Stimulated activated CD8-positive, alpha-beta memory T cell treated with anti-CD3 and anti-CD28 coated beads, Interleukin-4, amount 100 ng/mL, for 48 hours (primary cell): Measurements from ENCODE around the gene MAPK8IP2.
A peak's percentile ranks its signal among the peaks of the same experiment; 100 is the strongest.

Experiments
- DNase-seq: peaks from one replicate; pipeline ENCODE4 v3.0.0-alpha.2; 2020

Gene MAPK8IP2

DNA sequence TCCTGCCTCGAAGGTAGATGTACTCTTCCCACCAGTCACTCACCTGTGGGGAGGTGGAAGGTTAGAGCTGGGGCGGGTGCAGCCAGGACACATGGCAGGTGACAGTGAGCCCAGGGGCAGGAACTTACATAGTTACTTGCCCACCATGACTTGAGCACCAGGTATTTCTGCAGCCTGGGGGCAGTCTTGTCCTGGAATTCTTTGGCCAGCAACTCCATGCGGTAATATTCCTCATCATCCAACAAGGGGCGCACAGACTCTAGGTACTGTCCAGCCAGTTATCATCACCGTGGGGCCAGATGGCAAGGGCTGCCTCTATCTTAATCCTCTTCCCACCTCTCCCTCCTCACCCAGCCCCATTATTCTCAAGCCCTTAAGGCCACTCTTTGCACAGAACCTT is 24.5 kb upstream of the MAPK8IP2 start:
- DNase-seq: no peak

- no peak for DNase-seq
Measured at GRCh38 chr22:50576806-50577696, 23.5 kb upstream of the MAPK8IP2 start.

GRCh38 chr22:50577697-50577986 is 23.0 kb upstream of the MAPK8IP2 start:
- no peak for DNase-seq

DNA sequence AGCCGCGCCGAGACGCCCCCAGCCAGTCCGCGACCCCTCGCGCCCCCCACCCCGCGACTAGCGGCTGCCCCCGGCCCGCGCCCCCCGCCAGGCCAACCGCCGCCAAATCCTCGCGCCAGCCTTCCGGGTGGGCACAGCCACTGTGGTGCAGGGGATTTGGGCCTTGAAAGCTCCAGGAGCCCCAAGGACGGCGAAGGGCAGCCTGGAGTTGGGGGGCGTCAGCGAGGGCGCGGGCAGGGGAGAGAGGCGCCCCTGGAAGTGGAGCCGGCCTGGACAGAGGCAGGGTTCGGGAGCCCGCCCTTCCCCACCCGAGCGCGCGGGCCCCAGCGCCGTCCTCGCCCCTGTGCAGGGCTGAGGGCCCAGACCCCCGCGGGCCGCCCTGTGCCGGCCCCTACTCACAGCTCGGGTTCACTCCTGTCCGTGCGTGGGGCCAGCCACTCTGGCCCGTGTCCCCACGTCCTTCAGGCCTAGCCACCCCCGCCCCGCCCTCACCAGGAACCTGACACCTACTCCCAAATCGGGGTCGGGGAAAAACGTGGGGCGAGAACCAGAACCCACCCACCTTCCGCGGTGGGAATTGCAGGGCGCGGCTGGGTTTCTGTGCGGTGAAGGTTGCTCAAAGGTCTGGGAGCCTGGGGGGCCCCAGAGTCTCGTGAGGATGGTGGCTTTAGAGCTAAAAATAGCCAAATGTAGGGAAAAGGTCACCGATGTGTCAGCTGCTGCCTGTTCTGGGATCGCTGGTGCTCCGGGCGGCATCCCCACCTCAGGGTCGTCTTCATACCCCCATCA is 22.4 kb upstream of the MAPK8IP2 start, which contains the start of gene CPT1B:
Gene CPT1B (minus strand): TSS at position 441 of the 789 bp plus-strand sequence. CDS start 512 bp downstream, outside the sequence.
- no peak for DNase-seq

DNA sequence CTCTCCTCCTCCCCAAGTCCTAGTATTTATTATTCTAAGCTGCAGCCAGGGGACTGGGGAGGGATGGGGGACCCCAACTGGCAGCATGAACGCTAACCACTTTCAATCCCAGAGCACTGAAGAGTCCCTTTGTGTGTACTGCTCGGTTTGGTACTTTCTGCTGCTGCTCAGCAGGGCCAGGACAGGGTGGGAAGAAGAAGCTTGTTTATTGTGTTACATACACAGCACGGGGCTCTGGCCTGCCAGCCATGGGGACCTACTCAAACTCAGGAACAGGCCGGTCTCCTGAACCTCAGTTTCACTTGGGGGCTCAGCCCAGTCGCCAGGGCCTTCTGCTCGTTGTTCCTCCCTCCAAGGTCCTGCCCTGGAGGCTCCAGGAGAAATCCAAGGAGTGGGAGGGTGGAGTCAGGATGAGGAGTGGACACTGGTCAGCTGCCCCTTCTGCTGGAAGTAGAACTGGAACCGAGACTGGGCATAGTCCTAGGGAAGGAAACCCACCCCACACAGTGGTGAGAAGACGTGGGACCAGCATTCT is 21.8 kb upstream of the MAPK8IP2 start:
- DNase-seq: no peak

- DNase-seq: no peak
Measured at GRCh38 chr22:50579752-50580151, 20.8 kb upstream of the MAPK8IP2 start.

GRCh38 chr22:50581031-50581949 is 19.3 kb upstream of the MAPK8IP2 start:
- DNase-seq: no peak

GRCh38 chr22:50581950-50582492 is 18.6 kb upstream of the MAPK8IP2 start:
- peak; percentile 58 for DNase-seq

DNA sequence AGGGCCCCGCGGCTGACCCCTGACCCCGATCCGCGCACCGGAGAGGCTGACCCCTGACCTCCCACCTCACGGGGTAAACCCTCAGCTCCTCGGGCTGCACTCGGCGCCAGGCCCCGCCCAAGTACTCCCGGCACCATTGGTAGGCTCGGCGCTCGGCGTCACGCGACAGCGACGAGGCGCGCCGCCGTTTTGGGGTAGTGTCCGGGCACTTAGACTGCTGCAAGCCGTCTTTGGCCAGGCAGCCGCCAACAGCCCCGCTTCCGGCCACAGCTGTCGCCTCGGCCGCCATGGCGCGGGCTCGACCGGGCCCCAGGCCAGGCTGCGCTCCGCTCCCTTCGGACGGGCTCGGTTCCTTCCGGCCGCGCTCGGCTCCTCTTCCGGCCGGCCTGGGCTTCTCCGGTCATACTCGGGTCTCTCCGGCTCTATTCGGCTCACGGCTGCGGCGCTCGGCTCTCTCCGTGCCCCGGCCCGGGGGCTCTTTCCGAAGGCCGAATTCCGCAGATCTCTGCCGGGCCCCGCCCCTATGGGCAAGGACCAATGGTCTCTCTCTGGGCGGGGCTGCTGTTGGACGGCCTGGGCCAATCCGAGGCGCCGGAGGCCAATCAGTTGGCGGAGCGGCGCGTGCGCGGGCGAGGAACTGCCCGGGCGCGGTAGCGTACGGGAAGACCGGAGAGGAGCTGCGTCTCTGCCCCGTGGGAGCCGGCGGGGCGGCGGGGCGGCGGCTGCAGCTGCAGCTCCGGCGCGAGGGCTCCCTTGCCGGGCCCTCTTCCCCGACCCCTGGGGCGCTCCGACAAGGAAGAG is 17.9 kb upstream of the MAPK8IP2 start, which contains the start of gene CHKB:
Gene CHKB (minus strand): TSS at position 357 of the 801 bp plus-strand sequence. CDS start 68 bp downstream, at position 289.
- peak; percentile 98 for DNase-seq

- no peak for DNase-seq
Measured at GRCh38 chr22:50583294-50583861, 17.2 kb upstream of the MAPK8IP2 start.

- DNase-seq: no peak
Measured at GRCh38 chr22:50584106-50585096, 16.2 kb upstream of the MAPK8IP2 start.

DNA sequence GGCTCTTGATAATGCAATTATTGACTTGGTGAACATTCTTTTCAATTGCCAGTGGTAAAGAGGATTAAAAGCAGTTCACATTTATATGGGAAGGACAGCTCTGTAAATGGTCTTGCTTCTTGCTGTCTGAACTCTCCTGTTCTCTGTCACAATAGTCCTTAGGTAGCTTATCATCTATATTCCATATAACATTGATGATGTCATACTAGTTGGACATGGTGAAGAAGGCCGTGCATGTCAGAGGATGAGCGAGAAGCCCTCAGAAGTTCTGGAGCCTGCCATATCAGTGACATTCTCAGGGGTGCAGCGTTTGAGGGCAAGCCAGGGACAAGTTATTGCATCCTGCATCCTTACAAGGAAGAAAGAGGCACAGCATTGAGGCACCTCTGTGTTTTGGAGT is 15.4 kb upstream of the MAPK8IP2 start:
- no peak for DNase-seq

- DNase-seq: no peak
Measured at GRCh38 chr22:50585781-50586180, 14.8 kb upstream of the MAPK8IP2 start.

DNA sequence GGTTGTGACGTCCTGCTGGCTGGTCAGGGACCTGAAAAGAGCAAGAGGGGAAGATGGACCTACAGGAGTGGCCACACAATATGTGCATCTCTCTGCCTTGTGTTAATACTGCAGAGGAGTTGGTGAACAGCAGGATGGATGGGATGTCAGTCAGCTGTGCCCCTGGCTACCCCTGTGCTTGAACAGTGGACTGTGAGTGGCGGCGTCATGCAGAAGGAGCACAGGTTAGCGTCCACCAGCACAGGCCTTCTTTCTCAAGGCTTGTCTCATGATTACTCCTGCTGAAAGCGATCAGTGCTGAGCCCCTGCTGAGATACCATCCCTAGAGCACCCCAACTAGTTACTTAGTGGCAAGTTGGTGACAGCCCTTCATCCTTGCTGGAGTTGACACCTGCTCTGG is 14.2 kb upstream of the MAPK8IP2 start:
- DNase-seq: no peak

DNA sequence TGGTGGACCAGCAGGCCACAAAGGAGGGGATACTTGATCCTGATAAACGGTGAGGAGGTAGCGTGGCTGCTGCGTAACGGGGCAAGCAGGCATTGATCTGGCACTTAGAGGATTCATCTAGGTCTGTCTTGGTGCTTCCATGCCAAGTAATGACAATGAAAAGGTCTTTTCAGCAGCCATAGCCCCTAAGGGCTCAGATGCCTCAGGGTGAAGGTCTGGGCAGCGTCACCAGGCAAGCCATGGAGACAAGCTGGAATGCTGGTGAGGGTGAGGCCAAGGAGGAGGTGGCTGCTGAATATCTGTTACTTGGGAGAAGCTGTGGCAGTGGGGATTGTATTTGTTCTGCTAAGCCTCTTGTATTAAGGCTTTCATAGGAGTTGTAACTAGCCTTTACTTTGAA is 13.2 kb upstream of the MAPK8IP2 start:
- DNase-seq: no peak

- no peak for DNase-seq
Measured at GRCh38 chr22:50595189-50595588, 5.4 kb upstream of the MAPK8IP2 start.

DNA sequence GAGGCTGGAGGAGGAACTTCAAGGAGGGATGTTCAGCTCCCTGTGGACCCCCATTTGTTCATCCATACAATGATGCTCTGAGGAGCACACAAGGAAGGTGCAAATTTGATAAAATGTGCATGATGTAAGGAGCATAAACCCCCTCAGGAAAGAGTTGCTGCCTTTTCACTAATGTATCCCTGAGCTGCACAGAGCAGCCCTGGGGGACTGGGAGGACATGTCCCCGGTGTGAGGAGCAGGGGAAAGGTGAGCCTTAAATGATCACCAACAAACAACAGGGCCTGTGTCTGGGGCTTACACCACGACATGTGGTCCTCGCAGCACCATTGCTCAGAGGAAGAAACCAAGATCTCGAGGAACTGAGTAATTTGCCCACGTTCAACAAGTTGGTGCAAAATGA is 3.5 kb upstream of the MAPK8IP2 start:
- DNase-seq: no peak

- DNase-seq: peak; percentile 80
Measured at GRCh38 chr22:50599816-50600455, 657 bp upstream of the MAPK8IP2 start.
